GM12878 (cell line): ENCODE data around the gene SPAG16. TPM values are rescaled to one million over a fixed set of nuclear protein-coding genes. Genes with fewer than 3 reads are reported as not detected.

ENCODE experiments used
- ATAC-seq: fragments of 200-7000 bp; cut with Tn5 transposase; 3 replicates; pipeline ENCODE4 v1.9.1; 2020; ENCODE audit warnings: mild to moderate bottlenecking, moderate library complexity
- BruUV-seq: library from RNA; stranded (reverse); fragments of 400-500 nt; replicated peaks from 2 replicates; lab custom pipeline; 2021; lab: Mats Ljungman, UMichigan
- CTCF ChIA-PET: fragments of 300-600 bp; sonication (Branson Sonifier 250); formaldehyde crosslinking; extraction: SDS; loops from one replicate; lab custom pipeline; 2021; ENCODE audit warnings: inconsistent platforms; lab: Yijun Ruan, JAX
- POLR2A ChIA-PET: fragments of 350-600 bp; formaldehyde crosslinking; extraction: SDS; loops from one replicate; lab custom pipeline; 2021; ENCODE audit warnings: inconsistent platforms; lab: Charles Lee
- RAD21 ChIA-PET: fragments of 300-600 bp; sonication (Branson Sonifier 250); formaldehyde crosslinking; loops from one replicate; lab custom pipeline; 2023; ENCODE audit warnings: antibody characterized with exemption; ENCODE audit not compliant: unreplicated experiment; lab: Charles Lee
- SMC1A ChIA-PET: fragments of 300-600 bp; sonication (Branson Sonifier 250); formaldehyde crosslinking; loops from one replicate; lab custom pipeline; 2023; ENCODE audit not compliant: unreplicated experiment, uncharacterized antibody; lab: Charles Lee
- DNase-seq: peaks from one replicate; pipeline ENCODE4 v3.0.0-alpha.2; 2011; ENCODE audit warnings: low read depth, low spot score
- FAIRE-seq: peaks from 3 replicates; lab custom pipeline; 2011; peaks lifted over from hg19 to GRCh38; lab: Jason Lieb, UNC
- H2AFZ ChIP-seq: 2 replicates; pipeline ENCODE4 v1.6.0; 2011; ENCODE audit warnings: low read depth, low read length, control low read depth; ENCODE audit not compliant: control insufficient read depth
- H3K27ac ChIP-seq: 2 replicates; pipeline ENCODE4 v1.5.1; 2011; ENCODE audit warnings: control low read depth; ENCODE audit not compliant: control insufficient read depth, insufficient read depth
- H3K27me3 ChIP-seq, 2 experiments: replicated peaks in 1 of 2; 2 replicates each; pipeline versions ENCODE4 v1.6.0 to v1.6.1; 2011; ENCODE audit warnings: low read length in 1 of 2; ENCODE audit not compliant: control insufficient read depth in 2 of 2, insufficient read depth in 2 of 2
- H3K36me3 ChIP-seq, 2 experiments: 2 replicates each; pipeline ENCODE4 v1.5.1; 2011; ENCODE audit warnings: low read length in 1 of 2; ENCODE audit not compliant: control insufficient read depth in 2 of 2, insufficient read depth in 2 of 2
- H3K4me1 ChIP-seq: 2 replicates; pipeline ENCODE4 v1.6.1; 2011; ENCODE audit warnings: mild to moderate bottlenecking, low read length, moderate library complexity, mixed read lengths; ENCODE audit not compliant: control insufficient read depth, insufficient read depth
- H3K4me2 ChIP-seq: 2 replicates; pipeline ENCODE4 v1.6.0; 2011; ENCODE audit warnings: control low read depth; ENCODE audit not compliant: control insufficient read depth, insufficient read depth
- H3K4me3 ChIP-seq: fragments of 200-600 bp; sonication (generic); 2 replicates; pipeline ENCODE4 v1.5.1; 2016
- H3K79me2 ChIP-seq: 2 replicates; pipeline ENCODE4 v1.6.0; 2011; ENCODE audit warnings: low read length; ENCODE audit not compliant: control insufficient read depth, insufficient read depth
- H3K9ac ChIP-seq: 2 replicates; pipeline ENCODE4 v1.8.0; 2011; ENCODE audit warnings: low read length, control low read depth, mixed read lengths; ENCODE audit not compliant: control insufficient read depth, insufficient read depth
- H3K9me3 ChIP-seq: replicated peaks from 3 replicates; pipeline ENCODE4 v1.5.1; 2011; ENCODE audit warnings: mild to moderate bottlenecking, low read length; ENCODE audit not compliant: control insufficient read depth, insufficient read depth
- H4K20me1 ChIP-seq: 2 replicates; pipeline ENCODE4 v1.6.0; 2011; ENCODE audit not compliant: control insufficient read depth, insufficient read depth
- CTCF ChIP-seq, 3 experiments: IDR thresholded peaks in 2 of 3; conservative IDR thresholded peaks in 1 of 3; 2 replicates each; pipeline ENCODE4 v1.5.1; 2011; ENCODE audit warnings: low read depth in 3 of 3, low read length in 3 of 3, mild to moderate bottlenecking in 3 of 3, control low read depth in 2 of 3, moderate library complexity in 2 of 3, inconsistent platforms in 1 of 3, mixed read lengths in 1 of 3; ENCODE audit not compliant: control insufficient read depth in 2 of 3, insufficient read depth in 1 of 3; ENCODE audit errors: extremely low read depth in 1 of 3
- EGR1 ChIP-seq, 2 experiments: IDR thresholded peaks; 1 replicate in 1 of 2; 2 replicates in 1 of 2; pipeline ENCODE4 v1.6.1; 2011 to 2012; ENCODE audit warnings: low read depth in 2 of 2, low read length in 2 of 2, borderline replicate concordance in 1 of 2, mild to moderate bottlenecking in 1 of 2, moderate library complexity in 1 of 2
- NFYB ChIP-seq: IDR thresholded peaks from 2 replicates; pipeline ENCODE4 v1.6.1; 2011; ENCODE audit warnings: low read depth, mild to moderate bottlenecking, low read length, improper control_type of control experiment, moderate library complexity; ENCODE audit not compliant: insufficient read depth
- RELB ChIP-seq: fragments of 450-650 bp; IDR thresholded peaks from 2 replicates; pipeline ENCODE4 v1.6.1; 2017; ENCODE audit warnings: low read depth, mild to moderate bottlenecking, moderate library complexity
- STAT3 ChIP-seq: IDR thresholded peaks from 2 replicates; pipeline ENCODE4 v1.6.1; 2011; ENCODE audit warnings: low read depth, low read length, improper control_type of control experiment
- WGBS: methylation state at CpG from one replicate; pipeline ENCODE4 v1.1.6; 2016; ENCODE audit warnings: low lambda C conversion rate; ENCODE audit not compliant: insufficient replicate concordance, insufficient coverage; ENCODE audit errors: missing lambda C conversion rate; 5-methylcytosine and 5-hydroxymethylcytosine counted together
- in situ Hi-C: fragments of 300-500 bp; cut with MboI; formaldehyde crosslinking; loops from 9 replicates; pipeline ENCODE4 v1.14.3; 2018; ENCODE audit warnings: mixed read lengths
- intact Hi-C: fragments of 100-400 bp; cut with micrococcal nuclease; formaldehyde crosslinking; loops from one replicate; pipeline ENCODE4 v1.14.2; 2022; ENCODE audit not compliant: unreplicated experiment
- polyA plus RNA-seq, 11 experiments: library from polyadenylated mRNA; depleted of rRNA in 4 of 11; unstranded in 6 of 11; stranded (reverse) in 5 of 11; fragments of >200 nt; fragmentation: Nextera tagmentation in 4 of 11; fragmentation: Illumina TruSeq in 1 of 11; extraction: Ambion mirVana in 4 of 11; extraction: Trizol in 1 of 11; gene quantifications; 1 replicate in 1 of 11; 2 replicates in 10 of 11; pipeline versions ENCODE4 v1.2.1 to v1.2.3, GENCODE V29; 2011 to 2016; ENCODE audit warnings: inconsistent platforms in 2 of 11, missing spikeins in 2 of 11, low read depth in 1 of 11
- total RNA-seq, 4 experiments: library from RNA; depleted of rRNA in 3 of 4; stranded (reverse); fragments of >200 nt in 3 of 4; fragmentation: Illumina TruSeq in 1 of 4; extraction: Trizol in 1 of 4; gene quantifications; 2 replicates each; pipeline versions ENCODE4 v1.2.1 to v1.2.3, GENCODE V29; 2013 to 2021

SPAG16 gene
- total and polyA plus RNA-seq, 10 of the 15 experiments (the other 5 are each of a cell fraction or from before 2014, with no cell fraction given) = 6.0 to 25.0 (median 15.2) TPM

GRCh38 chr2:214103276-214104001 is 819.2 kb downstream of the SPAG16 start:
- no peak for FAIRE-seq
- Histone ChIP-seq H3K79me2 (no peaks in the 10 kb centered on the region), H3K9me3 (no peaks in the 10 kb centered on the region), H3K4me1 (no peaks in the 10 kb centered on the region), H3K4me2 (no peak overlapping the region)
- SMC1A ChIA-PET = no interaction called here
- RAD21 ChIA-PET = no interaction called here
- CTCF ChIA-PET = no interaction called here
- 11% methylated on average over 5 of the region's 5 CpGs for WGBS
- TF ChIP-seq EGR1 (IDR thresholded peaks at IDR 0.05; ENCODE audit: borderline replicate concordance in 1 of 2, low read depth in 2 of 2, low read length in 2 of 2) (no peak), RELB (no peak), STAT3 (no peak)
- TF ChIP-seq, all 136 proteins: peak for 0
- Histone ChIP-seq H3K4me3 (no peak overlapping the region), H4K20me1 (no peaks in the 10 kb centered on the region), H3K27ac (no peak overlapping the region), H3K9ac (no peak overlapping the region), H3K36me3 (no peaks in the 10 kb centered on the region), H2AFZ (no peak overlapping the region), H3K27me3 (no peaks in the 10 kb centered on the region)
- intact Hi-C loops (no loop called here), in situ Hi-C loops (no loop called here)
- POLR2A ChIA-PET = no interaction called here
- DNase-seq = no peak
- peak; percentile 49 for ATAC-seq
- BruUV-seq = no TSS peak

GRCh38 chr2:214104219-214104618 is 820.0 kb downstream of the SPAG16 start:
- intact Hi-C loops (no loop called here), in situ Hi-C loops (no loop called here)
- Histone ChIP-seq H3K4me3 (no peak overlapping the region), H3K27ac (no peak overlapping the region), H2AFZ (no peak overlapping the region), H3K27me3 (no peaks in the 10 kb centered on the region), H3K79me2 (no peaks in the 10 kb centered on the region), H3K4me2 (no peak overlapping the region), H3K9me3 (no peaks in the 10 kb centered on the region), H4K20me1 (no peaks in the 10 kb centered on the region), H3K36me3 (no peaks in the 10 kb centered on the region), H3K9ac (no peak overlapping the region), H3K4me1 (no peaks in the 10 kb centered on the region)
- ChIA-PET CTCF (no interaction called here), RAD21 (no interaction called here), POLR2A (no interaction called here), SMC1A (no interaction called here)
- DNase-seq (no peak), FAIRE-seq (no peak), ATAC-seq (peak; percentile 44)
- TF ChIP-seq CTCF (IDR thresholded peaks at IDR 0.05 in 2 of 3, conservative IDR thresholded peaks at IDR 0.05 in 1 of 3; ENCODE audit: control insufficient read depth in 2 of 3, extremely low read depth in 1 of 3, insufficient read depth in 1 of 3, low read depth in 3 of 3, low read length in 3 of 3) (0 out of 6 replicates have a peak, but pooled peaks of 1 of the 3 experiments have one; percentile 5), NFYB (no peak)
- 30% methylated on average over 3 of the region's 3 CpGs for whole genome bisulfite sequencing
- BruUV-seq = no TSS peak
